Frontal cortex (tissue), 4 donors: ENCODE data around the gene DGKZ. TPM values are rescaled to one million over a fixed set of nuclear protein-coding genes. Genes with fewer than 3 reads are reported as not detected.
A peak's percentile ranks its signal among the peaks of the same experiment; 100 is the strongest.

Source experiments
- DNase-seq, 2 donors: peaks; one replicate each; pipeline ENCODE4 v3.0.0; 2012; ENCODE audit warnings: low spot score in 2 of 2
- FAIRE-seq: peaks from 2 replicates; lab custom pipeline; 2012; peaks lifted over from hg19 to GRCh38; lab: Jason Lieb, UNC
- total RNA-seq: library from RNA; depleted of rRNA; stranded (reverse); fragments of >200 nt; gene quantifications from one replicate; pipeline ENCODE4 v1.2.3, GENCODE V29; 2014
- donor health status: control.
- donor health status: control.
- donor health status: control.

DGKZ gene
- total RNA-seq, 1 donor from 2014 or later, result 43.2 TPM

DNA sequence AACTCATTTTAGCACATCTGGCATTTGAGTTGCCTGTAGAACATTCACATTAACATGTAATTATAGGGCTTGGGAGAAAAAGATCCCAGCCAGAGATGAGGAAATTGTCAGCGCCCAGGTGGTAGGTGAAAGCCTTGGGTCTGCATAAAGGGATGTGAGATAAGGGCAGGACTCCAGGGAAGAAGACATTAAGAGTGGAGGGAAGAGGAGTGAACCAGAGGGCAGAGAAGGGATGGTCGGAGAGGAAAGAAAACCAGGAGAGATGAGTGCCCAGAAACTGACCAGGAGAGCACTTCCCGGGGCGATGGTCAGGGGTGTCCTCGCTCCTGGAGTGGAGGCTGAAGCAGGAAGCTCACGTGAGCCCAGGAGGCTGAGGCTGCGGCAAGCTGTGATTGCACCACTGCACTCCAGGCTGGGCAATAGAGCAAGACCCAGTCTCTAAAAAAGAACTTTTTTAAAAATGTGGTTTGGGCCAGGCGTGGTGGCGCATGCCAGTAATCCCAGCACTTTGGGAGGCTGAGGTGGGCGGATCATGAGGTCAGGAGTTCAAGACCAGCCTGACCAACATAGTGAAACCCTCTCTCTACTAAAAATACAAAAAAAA, 20.3 kb upstream of the DGKZ start:
- FAIRE-seq (no peak), DNase-seq (no peak)

DNA sequence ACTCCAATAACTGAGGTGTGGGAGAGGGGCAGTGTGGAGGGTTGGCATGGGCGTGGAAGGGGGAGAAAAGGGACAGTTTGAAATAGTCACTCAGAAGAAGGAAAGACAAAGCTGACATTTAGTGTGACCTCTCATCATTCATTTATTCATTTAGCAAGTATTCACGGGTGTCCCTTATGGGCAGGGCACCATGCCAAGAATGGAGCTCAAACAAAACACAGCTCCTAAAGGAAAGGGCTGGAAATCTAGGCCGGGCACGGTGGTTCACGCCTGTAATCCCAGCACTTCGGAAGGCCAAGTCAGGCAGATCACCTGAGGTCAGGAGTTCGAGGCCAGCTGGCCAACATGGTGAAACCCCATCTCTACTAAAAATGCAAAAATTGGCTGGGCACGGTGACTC, 19.4 kb upstream of the DGKZ start:
- no peak for DNase-seq
- no peak for FAIRE-seq

DNA sequence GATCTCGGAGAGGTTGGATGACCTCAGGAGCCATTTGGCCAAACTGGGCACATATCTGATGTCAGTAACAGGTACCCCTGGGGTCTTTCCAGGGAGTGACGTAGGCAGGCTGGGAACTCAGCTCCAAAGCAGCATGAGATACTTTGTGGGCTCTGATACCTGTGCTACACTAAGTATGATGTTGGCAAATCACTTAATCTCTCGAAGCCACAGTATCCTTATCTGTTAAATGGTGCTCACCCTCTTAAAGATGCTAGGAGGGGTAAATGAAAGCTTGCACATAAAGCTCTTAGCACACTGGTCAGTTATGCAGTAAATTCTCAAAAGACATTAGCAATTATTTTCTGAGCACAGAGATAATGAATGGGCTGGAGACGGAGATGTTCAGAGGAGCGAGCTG, 17.1 kb upstream of the DGKZ start:
- DNase-seq (no peak), FAIRE-seq (no peak)

DNA sequence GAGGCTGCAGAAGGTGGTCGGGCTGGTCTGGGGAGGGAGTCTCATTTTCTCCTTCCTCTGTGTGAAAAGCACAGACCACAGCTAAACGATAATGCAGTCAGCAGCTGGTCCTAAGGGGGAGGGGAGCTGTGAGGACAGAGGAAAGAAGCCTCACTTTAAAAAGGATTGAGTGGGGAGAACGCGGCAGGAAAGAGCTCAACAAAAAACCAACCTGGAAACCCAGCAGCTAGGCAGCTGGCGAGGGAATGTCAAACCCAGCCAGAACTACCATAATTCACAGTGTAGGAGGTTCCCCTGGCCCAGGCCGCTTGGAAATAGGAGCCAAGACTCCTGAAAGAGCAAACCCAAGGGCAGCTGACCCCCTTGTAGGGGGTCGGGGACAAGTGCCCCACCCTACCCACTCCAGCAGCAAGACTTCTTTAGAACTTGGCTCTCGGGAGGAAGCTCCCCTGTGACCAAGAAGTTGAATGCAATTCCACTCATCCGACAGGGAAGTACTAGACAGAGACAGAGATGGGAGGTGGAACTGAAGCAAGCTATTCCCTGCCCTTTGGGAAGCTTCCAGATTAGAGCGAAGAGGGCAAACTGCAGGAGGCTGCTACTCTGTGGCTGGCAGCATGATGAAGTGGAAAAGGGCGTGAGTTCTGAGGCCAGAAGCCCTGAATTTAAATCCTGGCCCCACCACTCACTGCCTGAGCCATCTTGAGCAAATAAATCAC, 16.5 kb upstream of the DGKZ start:
- FAIRE-seq, result no peak
- DNase-seq, result no peak

DNA sequence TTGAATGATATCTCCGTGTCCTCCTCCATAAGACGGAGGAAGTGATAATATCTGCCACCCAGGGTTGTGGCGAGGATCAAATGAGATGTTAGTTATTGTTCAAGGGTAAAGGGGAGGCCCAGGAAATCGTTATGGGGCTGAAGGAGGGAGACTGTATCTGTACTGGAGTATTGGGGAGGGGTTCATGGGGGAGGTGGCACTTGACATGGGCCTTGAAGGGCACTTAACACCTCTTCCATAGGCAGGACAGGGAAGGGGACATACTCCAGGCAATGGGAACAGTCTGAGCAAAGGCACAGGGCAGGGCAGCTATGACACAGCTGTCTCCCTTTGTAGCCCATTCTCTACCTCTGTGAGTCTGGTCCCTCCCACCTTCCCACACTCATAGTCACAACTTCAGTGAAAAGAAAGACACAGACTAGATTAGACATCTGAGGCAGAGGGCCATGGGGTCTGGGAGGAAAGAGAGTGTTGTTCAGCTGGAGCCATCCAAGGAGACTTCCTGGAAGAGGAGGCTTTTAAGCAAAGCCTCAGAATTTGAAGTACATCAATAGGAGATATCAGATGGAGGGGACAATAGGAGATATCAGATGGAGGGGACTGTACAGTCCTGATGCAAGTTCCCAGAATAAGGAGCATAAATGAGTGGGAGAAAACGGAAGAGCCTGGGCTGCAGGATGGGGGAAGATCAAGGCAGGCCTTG, 15.8 kb upstream of the DGKZ start:
- FAIRE-seq, result no peak
- no peak for DNase-seq

DNA sequence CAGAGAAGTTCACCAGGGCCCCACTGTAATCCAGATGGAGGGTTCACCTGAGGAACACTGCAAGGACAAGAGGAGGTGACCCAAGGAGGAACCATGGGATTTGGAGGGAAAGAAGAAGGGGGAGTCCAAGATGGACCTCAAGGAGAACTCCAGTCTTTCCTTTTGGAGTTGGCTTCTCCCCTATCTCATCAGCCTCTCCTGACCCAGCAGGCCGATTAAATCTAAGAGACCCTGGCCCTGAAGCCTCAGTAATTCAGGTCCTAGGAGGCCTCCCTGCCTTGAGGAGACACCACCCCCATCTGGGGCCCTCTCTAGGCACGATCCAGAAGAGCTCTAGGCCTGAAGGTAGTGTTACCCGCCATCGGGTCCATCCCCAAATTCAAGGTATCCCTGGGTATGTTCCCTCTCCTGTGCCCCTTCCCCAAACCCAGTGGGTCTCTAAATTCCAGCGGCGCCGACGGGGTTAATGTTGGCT, 15.1 kb upstream of the DGKZ start:
- FAIRE-seq (no peak), DNase-seq (no peak)

DNA sequence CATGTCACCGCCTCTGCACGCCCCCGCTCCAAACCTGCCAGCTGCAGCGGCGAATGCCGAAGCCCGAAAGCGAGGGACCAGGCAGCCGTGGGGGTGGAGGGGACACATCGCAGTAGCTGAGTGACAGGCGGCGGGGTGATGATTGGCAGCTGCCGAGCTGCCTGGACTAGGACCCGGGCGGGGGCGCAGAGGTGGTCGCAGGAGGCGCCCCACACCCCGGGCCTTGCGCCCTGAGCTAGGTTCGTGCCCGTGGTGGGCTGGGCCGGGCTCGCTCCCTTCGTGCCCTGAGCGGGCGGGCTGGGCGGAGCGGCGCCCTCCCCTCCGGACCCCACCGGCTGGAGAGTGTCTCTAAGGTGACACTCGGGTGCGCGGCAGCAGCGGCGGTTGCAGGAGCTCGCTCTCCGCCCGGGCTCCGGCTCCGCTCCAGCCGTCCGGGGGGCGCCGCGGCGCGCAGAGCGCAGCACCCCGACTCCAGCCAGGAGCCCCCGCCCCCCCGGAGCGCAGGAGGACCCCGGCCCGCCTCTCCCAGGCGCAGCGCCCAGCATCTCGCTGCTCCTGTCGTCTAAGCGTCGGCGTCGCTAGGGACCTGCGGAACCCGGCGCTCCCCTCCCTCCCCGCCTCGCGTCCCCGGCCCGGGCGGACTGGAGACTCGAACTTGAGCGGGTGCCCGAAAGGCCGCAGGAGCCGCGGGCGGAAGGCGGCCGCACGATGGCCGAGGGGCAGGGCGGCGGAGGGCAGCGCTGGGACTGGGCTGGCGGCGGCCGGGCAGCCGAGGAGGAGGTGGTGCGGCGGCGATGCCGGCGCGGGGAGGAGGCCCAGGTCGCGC, 14.5 kb upstream of the DGKZ start:
- FAIRE-seq, result no peak
- DNase-seq, result peak in 1 of 2 donors; percentile 56

DNA sequence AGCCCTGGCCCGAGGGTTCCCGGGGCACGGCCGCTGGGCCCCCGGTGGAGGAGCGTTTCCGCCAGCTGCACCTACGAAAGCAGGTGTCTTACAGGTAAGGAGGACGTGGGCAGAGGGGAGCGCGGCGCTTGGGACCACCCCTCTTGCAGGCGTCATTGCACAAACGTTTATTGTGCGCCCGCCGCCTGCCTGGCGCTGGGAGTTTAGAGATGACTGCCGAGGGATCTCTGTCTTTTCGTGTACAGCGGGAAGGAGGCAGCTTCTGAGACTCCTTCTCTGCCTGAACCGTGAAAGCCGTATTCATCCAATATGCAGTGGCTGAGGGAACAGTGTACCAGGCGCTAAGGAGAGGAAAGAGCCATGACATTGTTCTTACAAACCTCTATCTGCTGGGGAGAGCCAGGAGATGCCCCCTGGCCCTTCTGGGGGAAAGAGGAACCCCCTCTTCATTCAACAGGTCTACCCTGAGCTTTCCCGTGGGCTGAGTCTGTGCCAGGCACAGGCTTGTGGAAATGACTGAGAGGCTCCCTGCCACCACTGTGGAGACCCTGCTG, 13.8 kb upstream of the DGKZ start:
- no peak for DNase-seq
- no peak for FAIRE-seq

DNA sequence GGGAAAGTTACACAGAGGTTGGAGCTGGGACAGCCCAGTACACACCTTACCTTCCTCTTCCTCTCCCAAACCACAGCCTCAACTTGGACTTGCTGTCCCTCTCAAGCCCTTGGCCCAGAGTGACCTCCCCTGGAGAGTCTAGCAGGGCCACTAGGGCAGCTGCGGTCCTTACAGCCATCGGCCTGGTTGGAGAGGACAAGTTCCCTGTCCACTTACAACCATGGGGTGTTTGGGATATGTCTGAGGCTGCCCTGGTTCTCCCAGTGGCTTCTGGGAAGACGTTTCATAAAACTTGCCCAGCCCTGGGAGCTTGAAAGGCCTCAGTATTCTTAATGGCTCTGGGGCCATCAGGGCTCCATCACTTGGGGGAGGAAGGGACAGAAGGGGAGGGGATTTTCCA, 13.1 kb upstream of the DGKZ start:
- no peak for DNase-seq
- no peak for FAIRE-seq

DNA sequence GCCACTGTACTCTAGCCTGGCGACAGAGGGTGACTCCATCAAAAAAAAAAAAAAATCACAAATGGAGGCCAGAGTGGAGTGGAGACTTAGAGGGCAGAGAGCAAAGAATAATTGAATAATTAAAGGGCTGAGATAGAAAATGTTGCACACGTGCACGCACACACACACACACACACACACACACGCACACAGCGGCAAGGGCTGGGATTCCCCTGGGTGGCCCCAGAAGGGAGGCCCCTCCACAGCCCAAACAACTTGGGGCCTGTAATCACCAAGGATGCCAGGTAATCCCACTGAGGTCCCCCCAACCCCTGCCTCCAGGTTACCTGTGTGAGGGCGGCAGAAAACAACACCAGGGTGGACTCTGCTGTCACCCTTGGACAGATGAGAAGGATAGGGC, 12.0 kb upstream of the DGKZ start:
- DNase-seq, result no peak
- FAIRE-seq, result no peak

DNA sequence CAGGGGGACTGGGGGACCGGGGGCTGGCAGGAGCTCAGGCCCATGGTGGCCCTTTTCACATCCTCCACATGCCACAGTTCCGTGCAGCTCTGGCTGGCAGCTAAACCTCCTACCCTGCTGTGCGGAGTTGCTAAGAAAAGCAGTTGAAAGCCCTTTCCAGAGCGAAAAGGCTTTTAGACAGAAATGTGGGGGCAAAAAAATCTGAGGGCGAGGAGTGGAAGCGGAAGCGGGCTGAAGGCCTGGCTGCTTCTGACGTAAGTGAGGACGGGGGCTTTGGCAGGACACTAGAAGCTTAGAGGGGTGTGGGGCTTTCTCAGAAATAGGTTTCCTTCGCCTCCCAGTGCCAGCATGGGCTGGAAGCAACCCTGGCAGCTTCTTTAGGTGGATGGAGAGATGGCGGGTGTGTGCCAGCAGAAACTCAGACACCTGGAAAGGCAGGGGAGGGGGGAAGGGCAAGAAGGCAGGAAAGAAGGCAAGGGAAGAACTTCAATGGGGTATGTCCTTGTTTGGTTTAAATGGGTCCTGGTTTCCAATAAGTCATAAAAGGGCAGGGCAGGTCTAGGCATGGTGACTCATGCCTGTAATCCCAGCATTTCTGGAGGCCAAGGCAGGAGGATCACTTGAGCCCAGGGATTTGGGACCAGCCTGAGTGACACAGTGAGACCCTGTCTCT, 11.2 kb upstream of the DGKZ start:
- DNase-seq (peak in 1 of 2 donors; percentile 46), FAIRE-seq (no peak)

DNA sequence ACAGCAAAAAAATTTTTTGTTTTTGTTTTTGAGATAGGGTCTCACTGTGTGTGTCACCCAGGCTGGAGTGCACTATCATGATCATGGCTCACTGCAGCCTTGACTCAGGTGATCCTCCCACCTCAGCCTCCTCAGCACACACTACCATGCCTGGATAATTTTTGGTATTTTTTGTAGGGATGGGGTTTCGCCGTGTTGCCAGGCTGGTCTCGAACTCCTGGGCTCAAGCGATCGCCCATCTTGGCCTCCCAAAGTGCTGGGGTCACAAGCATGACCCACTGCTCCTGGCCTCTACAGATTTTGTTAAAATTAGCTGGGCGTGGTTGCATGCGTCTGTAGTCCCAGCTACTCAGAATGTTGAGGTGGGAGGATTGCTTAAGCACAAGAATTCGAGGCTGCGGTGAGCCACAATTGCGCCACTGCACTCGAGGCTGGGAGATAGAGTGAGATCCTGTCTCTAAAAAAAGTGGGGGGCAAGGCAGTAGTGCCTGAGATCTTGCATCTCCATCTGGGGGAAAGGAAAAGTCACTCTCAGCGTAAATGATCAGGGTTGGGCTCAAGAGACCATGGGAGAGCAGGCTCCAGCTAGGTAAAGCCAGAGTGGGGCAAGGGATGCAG, 10.6 kb upstream of the DGKZ start:
- FAIRE-seq, result no peak
- DNase-seq, result no peak

DNA sequence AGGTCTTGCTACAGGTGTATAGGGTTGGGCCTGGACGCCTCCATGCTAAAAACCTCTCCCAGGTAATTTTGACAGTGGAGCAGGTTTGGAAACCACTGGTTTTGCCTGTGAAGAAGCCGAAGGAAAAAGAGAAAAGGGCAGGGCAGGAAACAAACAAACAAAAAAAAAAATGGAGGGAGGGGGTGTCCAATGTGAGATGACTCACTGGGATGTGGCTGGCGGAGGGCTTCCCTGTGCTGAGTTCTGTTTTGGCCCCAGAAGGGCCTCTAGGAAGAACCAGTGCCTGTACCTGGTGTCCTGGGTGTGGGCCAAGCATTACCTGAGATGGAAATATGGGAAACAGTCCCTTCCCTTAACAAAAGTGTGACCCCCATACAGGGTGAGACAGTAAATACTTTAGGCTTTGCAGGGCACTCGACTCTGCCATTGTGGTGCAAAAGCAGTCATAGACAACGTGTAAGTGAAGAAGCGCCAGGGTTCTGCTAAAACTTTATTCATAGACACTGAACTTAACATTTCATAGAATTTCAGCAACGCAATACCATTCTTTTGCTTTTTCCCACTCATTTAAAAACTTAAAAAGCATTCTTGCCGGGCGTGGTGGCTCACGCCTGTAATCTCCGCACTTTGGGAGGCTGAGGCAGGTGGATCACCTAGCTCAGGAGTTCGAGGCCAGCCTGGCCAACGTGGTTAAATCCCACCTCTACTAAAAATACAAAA, 9.5 kb upstream of the DGKZ start:
- DNase-seq (no peak), FAIRE-seq (no peak)

DNA sequence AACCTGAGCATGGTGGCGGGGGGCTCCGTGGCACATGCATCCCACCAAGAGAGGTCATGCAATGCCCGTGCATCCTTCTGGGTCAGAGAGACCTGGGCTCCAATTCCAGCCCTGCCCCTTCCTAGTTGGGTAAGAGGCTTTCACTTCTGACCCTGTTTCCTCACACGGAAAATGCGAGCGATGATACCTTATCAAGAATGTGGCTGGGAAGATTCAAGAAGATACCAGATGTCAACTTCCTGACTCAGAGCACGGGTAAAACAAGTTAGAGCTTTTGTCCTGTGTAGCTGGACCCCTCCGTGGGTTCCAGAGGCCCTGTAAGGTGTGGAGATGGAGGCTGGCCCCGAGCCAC, 8.7 kb upstream of the DGKZ start:
- DNase-seq (no peak), FAIRE-seq (no peak)

DNA sequence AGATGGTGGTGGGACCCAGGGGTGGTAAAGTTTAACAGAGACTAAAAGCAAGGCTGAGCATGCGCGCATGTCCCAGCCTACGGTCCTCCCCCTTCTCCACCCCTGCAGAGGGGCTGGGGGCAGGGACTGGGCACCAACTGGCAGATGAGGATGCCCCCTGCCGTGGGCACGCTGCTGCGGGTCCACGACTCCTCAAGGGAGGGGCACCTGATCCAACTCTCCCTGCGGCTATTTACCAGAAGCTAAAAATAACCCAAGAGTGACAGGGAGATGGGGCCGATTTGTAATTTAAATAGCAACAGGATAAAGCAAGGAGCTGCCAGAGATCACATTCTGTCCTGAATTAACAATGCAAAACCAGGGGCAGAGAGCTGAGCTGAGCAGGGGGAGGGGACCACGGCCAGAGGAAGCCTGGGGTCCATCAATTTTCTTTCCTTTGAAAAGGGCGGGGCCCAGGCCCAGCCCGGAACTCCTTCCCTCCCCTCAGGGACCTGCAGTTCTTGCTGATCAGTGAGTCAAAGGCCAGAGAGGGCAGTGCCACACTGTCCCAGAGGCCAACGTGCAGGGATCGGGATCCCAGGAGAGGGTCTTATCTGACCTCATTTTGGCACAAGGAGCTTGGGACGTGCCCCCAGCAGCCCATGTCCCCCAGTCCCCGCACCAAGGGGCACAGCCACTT, 8.1 kb upstream of the DGKZ start:
- FAIRE-seq (no peak), DNase-seq (no peak)

DNA sequence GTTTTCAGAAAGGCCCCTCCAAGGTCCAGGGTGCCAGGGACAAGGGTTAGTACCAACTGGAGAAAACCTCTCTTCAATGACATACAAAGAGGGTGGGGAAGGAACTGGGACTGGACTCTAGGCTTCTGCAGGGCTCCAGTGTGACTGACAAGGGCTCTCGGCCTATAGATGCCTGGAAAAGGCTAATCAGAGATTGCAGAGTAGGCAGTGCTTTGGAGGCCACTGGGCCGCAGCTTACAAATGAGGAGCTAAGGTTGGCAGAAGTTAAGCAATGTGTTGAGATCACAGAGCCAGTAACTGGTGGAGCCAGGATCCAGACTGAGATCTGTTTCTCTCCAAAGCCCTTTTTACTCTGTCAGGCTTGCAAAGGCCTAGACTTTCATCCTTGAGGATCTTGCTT, 7.4 kb upstream of the DGKZ start:
- FAIRE-seq (no peak), DNase-seq (no peak)

DNA sequence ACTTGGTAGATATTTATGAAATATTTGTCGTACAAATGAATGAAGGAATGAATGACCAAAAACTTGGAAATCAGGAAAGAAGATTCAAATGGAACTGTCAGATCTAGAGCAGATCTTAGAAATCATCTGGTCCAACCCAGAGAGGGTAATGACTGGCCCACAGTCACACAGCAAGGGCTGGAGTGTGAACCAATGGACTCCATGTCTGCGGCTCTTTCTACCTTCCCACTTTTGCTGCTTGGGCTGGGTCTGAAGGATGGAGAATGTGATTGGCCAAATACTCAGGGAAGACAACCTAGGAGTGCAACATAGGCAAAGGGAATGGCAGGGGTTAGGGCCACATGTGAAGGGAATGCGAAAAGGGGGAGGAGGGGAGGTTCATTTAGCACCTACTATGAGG, 5.8 kb upstream of the DGKZ start:
- FAIRE-seq, result no peak
- DNase-seq, result no peak

DNA sequence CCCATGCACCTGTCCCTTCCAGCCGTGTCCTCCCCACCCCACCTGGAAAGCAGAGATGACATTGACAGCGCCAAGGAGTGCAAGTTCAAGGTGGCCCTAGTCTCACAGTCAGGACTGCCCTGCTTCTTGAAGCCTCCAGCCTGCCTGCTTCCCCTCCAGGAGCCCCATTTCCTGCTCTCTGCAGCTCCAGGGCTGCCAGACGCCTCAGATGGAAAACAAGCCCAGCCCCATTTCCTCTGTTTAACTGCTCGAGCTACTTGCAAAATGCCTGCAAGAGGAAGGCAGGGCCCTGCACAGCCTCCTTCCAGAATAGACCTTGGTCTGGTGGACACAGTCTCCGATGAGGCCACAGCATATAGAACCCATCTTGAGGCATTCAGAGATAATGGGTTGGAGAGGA, 5.0 kb upstream of the DGKZ start:
- FAIRE-seq (no peak), DNase-seq (no peak)
